Suppressor macrophage treated with lipopolysaccharide for 4 hours (primary cell): ENCODE data around the gene FIGLA.

Experiments
- DNase-seq: peaks from one replicate; pipeline ENCODE4 v3.0.0-alpha.2; 2020

Gene FIGLA

DNA sequence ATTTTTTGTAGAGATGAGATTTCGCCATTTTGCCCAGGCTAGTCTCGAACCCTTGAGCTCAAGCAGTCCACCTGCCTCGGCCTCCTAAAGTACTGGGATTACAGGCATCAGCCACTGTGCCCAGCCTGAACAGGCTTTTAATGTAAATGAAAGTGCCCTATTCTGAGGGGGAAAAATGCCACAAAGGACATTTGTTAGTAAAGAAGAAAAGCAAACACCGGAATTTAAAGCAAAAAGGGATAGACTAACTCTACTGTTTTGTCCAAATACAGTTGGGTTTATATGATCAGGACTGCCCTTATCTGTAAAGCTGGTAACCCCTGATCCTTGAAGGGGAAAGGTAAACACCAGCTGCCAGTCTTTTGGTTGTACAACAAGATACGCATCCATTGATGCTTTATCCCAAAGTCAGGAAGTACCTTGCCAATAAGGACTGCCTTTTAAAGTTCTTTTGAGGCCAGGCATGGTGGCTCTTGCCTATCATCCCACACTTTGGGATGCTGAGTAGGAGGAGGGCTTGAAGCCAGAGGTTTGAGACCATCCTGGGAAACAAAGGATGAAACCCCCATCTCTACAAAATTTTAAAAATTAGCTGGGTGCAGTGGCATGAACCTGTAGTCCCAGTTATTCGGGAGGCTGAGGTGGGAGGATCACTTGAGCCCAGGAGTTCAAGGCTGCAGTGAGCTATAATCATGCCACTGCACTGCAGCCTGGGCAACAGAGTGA is 16.8 kb upstream of the FIGLA start:
- no peak for DNase-seq

GRCh38 chr2:70806620-70807019 is 16.2 kb upstream of the FIGLA start:
- no peak for DNase-seq

DNA sequence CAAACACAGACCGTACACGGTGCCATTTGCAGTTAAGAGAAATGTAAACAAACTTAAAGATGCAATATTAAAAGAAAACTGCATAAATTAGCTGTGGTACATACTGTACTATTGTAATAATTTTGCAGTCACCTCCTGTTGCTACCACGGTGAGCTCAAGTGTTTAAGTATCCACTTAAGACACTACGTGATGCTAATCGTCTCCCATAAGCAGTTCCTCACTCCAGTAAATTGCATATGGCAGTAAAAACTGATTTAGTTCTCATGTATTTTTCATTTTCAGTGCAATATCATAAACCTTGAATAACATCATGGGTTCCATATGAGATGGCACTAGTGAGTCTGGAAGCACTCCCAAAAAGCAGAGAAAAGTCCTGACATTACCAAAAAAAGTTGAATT is 15.6 kb upstream of the FIGLA start:
- no peak for DNase-seq

DNA sequence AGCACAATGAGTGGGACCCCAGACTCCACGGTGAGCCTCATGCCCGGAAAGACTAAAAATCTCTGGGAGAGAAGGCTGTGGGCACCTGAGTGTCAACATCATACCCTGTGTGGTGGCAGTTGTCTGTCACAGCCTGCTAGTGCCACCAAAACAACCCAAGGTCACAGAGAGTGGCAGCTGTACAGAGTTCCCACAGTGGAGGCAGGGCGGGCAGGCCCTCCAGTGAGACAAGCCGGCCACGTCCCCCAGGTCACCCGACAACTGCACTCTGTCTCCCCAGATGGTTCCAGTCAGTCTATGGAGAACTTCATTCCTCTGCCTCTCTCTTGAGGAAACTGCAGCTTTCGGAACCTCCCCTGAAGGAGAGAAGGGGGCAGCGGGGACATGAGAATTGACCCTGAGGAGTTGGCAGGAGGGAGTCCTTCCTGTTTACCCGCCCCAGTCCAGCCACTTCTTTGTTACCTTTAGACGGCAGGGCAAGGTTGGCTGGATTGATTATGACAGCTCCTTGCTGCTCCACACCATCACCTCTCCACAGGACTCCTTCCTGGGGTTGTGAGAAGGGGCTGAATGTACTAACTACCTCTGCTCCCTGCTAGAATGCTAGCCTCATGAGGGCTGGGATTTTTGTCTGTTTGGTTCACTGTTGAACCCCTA is 11.3 kb upstream of the FIGLA start:
- no peak for DNase-seq

GRCh38 chr2:70799706-70800105 is 9.3 kb upstream of the FIGLA start:
- DNase-seq: no peak

DNA sequence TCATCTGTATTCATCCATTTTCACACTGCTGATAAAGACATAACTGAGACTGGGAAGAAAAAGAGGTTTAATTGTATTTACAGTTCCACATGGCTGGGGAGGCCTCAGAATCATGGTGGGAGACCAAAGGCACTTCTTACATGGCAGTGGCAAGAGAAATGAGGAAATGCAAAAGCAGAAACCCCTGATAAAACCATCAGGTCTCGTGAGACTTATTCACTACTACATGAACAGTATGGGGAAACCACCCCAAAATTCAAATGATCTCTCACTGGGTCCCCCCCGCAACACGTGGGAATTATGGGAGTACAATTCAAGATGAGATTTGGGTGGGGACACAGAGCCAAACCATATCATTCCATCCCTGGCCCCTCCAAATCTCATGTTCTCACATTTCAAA is 7.6 kb upstream of the FIGLA start:
- DNase-seq: peak; percentile 48

DNA sequence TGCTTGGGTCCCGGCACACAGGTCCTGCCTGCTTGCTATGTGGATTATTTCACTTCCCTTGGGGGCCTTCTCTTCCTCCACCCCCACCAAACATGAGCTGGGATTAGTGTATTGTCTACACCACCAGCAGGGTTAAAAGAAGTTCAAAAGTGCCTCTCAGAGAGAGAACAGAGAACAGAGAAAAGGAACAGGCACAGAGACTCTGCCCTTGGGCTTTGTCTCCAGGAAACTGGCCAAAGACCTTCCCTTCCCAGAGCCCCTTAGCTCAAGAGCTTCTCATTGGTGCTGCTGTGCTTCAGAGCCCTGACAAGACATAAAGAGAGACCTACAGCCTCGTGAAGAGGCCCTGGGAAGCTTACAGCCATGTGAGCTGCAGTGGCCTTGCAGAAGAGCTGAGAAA is 7.1 kb upstream of the FIGLA start:
- no peak for DNase-seq

GRCh38 chr2:70796262-70796661 is 5.8 kb upstream of the FIGLA start:
- DNase-seq: no peak

DNA sequence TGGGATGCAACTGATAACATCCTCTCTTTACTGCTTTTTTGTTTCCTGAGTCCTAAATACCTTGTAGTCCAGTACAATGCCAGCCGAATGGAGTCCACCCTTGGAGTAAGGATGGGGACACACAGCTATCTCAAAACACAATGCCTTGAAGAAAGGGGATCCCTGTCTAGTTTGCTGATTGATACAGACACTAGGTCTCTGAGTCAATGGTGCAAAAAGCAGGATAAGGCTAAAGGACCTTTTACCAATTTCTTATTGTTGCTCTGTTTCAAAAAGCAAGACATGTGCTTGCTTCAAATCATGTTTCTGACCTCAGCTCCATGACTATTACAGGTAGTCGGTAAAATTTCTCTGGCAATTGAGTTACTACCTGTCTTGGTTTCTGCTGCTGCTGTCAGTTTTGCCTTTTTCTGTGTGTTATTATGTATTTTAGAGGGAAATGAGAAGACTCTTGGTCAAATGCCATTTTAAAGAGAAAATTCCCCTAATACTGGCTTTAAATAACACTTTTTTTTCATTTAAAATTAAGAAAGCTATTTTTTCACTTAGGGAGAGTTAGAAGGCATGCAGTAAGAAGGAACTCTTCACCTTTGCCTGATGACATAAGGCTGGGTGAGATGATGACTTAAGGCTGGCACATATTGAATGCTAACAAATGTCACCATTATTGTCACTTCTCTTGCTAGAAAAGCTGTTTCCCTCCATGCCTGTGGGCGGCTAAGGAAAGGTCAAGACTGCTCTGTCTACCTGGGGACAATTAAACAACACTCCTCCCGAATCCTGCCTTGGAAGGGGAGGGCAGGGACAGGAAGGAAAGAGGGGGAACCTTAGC is 4.9 kb upstream of the FIGLA start:
- peak; percentile 23 for DNase-seq

DNA sequence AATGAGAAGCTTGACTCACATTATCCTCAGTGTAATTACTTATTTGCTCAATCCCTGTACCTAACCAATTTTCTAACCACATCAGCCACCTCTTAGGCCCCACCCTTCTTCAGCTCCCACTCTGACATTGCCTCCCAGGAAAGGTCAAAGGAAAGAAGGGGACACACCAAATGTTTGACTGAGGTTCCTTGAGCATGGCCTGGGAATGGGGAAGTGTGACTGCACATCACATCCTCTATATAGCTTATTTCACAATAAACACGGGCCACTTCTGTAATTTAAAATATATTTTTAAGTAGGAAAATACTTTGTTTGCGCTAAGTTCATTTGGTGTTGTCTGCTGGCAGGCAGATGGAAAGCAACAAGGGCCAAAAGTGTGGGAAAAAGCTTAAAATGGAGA is 3.0 kb upstream of the FIGLA start:
- peak; percentile 89 for DNase-seq

DNA sequence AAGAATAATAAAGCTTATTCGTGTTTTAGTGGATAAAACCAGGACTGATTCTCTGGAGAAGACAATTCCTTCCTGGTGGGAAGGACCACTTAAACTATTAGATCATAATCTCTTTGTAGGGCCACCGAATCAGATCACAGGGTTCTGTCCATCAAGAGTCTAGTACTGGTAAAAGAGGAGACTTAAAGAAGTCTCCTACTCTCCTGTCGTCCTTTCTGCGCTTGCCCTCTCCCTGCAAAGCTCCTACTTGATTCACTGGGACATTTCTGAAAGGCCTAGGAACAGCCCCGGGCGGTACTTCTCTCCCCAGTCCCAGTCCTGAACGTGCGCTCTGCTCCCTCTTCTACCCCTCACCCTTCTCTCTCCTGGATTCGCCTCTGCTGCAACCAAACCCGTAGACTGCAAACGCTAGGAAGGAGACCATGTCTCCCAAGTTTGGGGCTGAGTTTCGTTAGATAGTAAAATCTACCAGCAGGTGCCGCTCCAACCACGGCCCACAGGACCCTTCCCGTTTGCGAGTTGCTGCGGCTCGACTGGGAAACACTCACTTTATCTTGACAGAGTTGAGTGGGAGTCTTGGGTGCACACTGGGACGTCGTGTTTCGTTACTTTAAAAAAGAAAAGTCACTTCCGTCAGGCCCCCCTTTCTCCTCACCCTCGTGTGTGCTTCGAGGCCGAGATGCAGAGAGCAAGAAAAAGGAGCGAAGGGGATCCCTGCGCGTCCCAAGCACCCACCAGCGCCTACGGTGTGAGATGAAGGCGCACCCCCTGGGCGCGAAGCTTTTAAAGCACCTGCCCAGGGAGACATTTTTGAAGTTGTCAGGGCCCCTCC is 923 bp downstream of the FIGLA start:
- peak; percentile 86 for DNase-seq

DNA sequence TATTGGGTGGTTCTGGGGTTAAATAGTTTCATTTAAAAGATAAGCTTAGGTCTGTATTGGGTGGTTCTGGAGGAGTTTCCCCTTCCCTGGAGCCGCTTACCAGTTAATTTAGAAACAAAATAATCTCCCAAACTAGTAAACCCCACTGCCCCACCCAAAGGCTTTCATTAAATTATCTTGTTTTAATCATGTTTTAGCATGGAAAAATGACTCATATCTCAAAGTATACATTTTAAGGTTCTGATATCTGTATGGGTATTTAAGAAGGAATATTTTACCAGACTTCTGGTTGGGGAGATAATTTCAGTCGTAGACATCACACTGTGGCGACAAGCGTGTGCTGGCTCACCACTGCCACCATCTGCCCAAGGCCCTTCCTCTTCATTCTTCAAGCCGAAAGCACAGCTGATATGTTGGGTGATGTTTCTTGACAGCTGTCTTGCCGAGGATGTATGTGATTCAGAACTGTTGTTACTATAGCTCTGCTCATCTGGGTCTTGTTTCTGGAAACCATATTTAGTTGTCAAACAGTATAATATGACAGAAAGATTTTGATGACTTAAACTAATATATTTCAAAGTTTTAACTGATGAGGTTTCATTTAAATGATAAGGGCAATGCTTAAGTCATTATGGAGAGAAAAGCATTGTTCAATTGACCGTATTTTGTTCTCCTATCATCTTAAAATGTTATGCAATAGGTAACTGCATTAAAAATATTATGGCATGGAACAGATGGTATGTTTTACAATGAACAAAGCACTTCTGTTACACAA is 5.1 kb downstream of the FIGLA start:
- peak; percentile 66 for DNase-seq

DNA sequence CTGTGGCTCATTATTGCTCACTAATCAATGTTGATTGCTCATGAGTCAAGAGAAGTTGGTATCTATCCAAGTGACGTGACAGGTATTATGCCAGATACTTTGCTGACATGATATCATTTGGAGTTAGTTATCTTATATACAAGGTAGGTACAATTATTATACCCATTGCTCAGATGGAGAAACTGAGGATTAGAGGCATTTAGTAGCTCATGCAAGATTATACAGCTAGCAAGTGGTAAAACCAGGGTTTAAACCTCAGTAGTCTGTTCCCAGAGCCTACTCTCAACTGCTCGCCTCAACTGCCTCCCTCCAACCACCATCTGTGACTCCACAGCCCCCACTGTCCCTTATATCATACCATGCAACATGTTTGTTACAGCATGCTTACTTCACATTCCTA is 6.1 kb downstream of the FIGLA start:
- no peak for DNase-seq

DNA sequence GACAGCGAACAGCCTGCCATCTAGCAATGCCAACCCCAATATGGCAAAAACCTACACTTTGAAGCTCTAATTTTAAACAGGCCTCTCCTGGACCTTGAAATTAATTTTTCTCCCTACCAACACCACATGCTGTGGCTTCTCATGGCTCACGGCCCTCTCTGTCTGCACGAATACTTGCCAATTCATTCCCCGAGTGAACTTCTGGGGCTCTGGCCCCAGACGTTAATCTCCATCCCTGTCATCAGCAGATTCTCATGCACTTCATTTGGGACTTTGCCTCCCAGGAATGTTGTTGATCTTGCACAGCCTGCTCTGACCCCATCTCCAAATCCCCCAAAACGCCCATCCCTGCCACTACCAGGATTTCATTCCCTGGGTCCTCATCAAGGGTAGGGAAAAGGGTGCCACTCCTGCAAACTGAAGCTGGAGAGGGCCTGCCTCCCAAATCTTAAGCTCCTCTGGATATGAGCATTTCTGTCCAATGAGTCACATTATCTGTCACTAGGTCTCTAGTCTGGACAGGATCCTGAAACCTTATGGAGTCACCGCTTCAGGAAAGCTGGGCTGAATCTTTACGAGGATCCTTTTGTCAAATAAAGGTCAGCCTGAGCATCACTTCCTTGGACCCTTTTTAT is 10.4 kb downstream of the FIGLA start:
- no peak for DNase-seq

GRCh38 chr2:70779491-70779890 is 11.0 kb downstream of the FIGLA start:
- DNase-seq: no peak

DNA sequence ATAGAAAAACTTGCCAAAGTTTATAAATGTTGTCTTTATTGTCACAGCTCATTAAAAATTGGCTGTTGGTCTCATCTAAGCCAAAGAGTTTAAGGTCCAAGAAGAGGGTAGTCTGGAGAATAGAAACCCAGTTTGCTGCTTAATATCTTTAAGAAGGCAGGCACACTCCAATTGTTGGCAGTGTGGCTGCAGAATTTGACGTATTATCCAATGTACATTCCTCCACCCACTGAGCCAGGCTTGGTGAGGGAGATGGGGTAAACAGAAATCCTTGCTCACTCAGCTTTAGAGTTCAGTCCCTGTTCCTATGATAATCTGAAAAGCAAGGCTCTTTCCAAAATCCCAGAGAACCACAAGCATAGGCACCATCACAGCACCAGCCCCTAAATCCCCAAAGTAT is 11.8 kb downstream of the FIGLA start:
- DNase-seq: no peak

DNA sequence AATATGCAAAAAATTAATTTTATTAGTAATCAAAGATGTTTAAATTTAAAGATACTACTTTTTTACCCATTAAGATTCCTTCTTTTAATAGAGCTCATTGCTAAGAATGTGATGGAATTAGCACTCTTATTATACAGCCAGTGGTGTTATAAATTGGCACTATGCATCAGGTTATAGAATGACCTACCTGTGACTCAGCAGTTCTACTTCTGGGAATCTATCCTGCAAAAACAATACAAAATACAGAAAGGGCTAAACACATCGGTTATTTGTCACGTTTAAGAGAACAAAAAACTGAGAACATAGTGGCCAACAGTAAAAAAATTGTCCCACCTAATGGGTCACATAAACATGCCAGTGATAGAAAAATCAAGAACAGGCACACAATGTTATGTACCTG is 13.0 kb downstream of the FIGLA start:
- no peak for DNase-seq

DNA sequence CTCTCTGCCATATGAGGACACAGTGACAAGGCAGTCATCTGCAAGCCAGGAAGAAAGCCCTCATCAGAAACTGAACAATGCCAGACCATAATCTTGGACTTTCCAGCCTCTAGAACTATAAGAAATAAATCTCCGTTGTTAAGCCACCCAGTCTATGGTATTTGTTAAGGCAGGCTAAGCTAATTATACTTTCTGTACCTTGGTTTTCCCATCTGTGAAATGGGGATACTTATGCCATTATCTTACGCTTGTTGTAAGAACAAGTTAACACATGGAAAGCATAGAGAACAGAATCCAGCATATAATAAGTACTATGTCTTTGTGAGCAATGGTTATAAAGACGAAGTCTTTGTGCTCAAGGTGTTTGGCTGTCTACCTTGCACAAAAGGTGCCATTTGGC is 14.2 kb downstream of the FIGLA start:
- no peak for DNase-seq

- DNase-seq: no peak
These were observed 15.3 kb downstream of the FIGLA start for GRCh38 chr2:70775141-70775540.

GRCh38 chr2:70772486-70773155 is 17.8 kb downstream of the FIGLA start:
- no peak for DNase-seq

- no peak for DNase-seq
These were observed 19.0 kb downstream of the FIGLA start for GRCh38 chr2:70771446-70771845.
